22Rv1 (cell line): ENCODE results near the gene DGKD.
"Not testable (repeated sequence)": the region's sequence is repeated elsewhere in the genome, so short reads cannot be mapped to it uniquely, and the experiment has no call there.

Source experiments
- ZFX ChIP-seq: fragments of 450-650 bp; IDR thresholded peaks from 2 replicates; pipeline ENCODE4 v1.6.1; 2017; ENCODE audit warnings: antibody characterized with exemption, borderline replicate concordance
- TF ChIP-seq, protein P1 (sequence below): fragments of 450-650 bp; IDR thresholded peaks from 2 replicates; pipeline ENCODE4 v1.5.1; 2017; ENCODE audit warnings: mild to moderate bottlenecking

DNA sequence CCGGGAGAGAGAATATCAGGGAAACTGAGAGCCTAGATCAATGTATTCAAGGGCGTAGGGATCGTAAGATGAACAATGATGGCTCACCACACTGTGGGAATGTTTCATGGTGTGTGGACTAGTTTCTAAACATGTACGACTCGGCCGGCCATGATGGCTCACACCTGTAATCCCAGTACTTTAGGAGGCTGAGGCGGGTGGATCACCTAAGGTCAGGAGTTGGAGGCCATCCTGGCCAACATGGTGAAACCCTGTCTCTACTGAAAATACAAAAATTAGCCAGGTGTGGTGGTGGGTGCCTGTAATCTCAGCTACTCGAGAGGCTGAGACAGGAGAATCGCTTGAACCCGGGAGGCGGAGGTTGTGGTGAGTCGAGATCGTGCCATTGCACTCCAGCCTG, 18.2 kb upstream of the DGKD start:
- TF ChIP-seq, protein P1, sequence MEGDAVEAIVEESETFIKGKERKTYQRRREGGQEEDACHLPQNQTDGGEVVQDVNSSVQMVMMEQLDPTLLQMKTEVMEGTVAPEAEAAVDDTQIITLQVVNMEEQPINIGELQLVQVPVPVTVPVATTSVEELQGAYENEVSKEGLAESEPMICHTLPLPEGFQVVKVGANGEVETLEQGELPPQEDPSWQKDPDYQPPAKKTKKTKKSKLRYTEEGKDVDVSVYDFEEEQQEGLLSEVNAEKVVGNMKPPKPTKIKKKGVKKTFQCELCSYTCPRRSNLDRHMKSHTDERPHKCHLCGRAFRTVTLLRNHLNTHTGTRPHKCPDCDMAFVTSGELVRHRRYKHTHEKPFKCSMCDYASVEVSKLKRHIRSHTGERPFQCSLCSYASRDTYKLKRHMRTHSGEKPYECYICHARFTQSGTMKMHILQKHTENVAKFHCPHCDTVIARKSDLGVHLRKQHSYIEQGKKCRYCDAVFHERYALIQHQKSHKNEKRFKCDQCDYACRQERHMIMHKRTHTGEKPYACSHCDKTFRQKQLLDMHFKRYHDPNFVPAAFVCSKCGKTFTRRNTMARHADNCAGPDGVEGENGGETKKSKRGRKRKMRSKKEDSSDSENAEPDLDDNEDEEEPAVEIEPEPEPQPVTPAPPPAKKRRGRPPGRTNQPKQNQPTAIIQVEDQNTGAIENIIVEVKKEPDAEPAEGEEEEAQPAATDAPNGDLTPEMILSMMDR = not testable (repeated sequence)
- TF ChIP-seq ZFX = not testable (repeated sequence)
